RWPE1 (cell line): ENCODE data around the gene TRIAP1.
"Not testable (repeated sequence)": the region's sequence is repeated elsewhere in the genome, so short reads cannot be mapped to it uniquely, and the experiment has no call there.

Experiments used
- CTCF ChIA-PET: fragments of 350-600 bp; sonication (Branson Sonifier 250); formaldehyde crosslinking; extraction: SDS; loops from one replicate; lab custom pipeline; 2021; lab: Yijun Ruan, JAX
- POLR2A ChIA-PET: fragments of 400-600 bp; formaldehyde crosslinking; extraction: SDS; loops from one replicate; lab custom pipeline; 2020; ENCODE audit warnings: antibody characterized with exemption; ENCODE audit not compliant: low non-redundant PET; lab: Yijun Ruan, JAX
- DNase-seq: peaks from one replicate; pipeline ENCODE4 v3.0.0; 2012; ENCODE audit warnings: low spot score
- H3K27ac ChIP-seq: fragments of 450-650 bp; 2 replicates; pipeline ENCODE4 v1.5.1; 2017
- TF ChIP-seq, protein P1 (sequence below): fragments of 450-650 bp; conservative IDR thresholded peaks from 2 replicates; pipeline ENCODE4 v1.5.1; 2017; ENCODE audit warnings: low read depth, mild to moderate bottlenecking

Gene TRIAP1

DNA sequence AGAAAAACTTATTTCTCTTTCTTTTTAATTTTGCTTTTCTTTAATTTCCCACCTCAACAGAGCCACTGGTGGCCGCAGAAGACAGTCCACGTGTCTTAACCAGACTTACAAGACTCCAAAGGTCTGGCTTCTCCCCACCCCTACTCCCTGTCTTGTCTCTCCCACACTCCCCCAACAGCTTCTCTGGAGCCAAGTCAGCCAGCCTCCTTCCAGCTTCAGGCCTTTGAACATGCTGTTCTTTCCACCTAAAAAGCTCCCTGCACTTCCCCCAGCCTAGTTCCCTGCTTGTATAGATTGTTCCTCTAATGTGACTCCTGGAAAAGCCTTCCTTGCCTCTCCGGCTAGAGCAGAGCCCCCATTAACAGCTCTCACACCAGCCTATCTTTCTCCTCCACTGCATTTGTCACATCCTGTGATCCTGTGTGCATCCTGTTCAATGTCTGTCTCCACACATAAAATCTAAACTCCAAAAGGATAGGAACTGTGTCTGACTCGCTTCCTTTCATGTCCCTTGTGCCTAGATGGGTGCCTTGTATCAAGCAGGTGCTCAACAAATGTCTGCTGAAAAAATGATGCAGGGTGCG, 42.0 kb upstream of the TRIAP1 start:
- ChIA-PET CTCF (interaction anchor here (0.6 to 0.7 kb wide), 2 partner anchors 34 to 57 kb away, joined by 3 read pairs; no protein-coding TSS in a partner anchor), POLR2A (no interaction called here)
- DNase-seq: no peak
- no peak overlapping the region for H3K27ac ChIP-seq
- TF ChIP-seq, protein P1, sequence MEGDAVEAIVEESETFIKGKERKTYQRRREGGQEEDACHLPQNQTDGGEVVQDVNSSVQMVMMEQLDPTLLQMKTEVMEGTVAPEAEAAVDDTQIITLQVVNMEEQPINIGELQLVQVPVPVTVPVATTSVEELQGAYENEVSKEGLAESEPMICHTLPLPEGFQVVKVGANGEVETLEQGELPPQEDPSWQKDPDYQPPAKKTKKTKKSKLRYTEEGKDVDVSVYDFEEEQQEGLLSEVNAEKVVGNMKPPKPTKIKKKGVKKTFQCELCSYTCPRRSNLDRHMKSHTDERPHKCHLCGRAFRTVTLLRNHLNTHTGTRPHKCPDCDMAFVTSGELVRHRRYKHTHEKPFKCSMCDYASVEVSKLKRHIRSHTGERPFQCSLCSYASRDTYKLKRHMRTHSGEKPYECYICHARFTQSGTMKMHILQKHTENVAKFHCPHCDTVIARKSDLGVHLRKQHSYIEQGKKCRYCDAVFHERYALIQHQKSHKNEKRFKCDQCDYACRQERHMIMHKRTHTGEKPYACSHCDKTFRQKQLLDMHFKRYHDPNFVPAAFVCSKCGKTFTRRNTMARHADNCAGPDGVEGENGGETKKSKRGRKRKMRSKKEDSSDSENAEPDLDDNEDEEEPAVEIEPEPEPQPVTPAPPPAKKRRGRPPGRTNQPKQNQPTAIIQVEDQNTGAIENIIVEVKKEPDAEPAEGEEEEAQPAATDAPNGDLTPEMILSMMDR: no peak

DNA sequence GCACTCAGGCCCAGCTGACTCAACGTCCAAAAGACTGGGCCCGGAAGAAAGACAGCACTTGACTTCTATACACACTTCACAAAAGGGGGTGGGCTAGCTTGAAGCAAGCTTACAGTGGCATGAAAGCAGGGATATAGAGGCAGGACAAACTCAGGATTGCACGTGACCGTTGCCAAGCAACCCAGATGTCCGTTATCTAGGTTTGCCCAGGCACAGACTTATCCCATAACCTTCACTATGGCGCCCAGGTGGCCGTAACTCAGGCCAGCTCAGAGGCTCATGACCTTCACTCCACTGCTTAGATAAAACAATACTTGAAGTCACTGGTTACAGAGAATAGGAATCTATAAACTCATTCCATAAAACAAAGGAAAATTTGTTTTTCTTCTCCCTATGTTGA, 41.4 kb upstream of the TRIAP1 start:
- DNase-seq, POLR2A ChIA-PET, H3K27ac ChIP-seq: not testable (repeated sequence)
- CTCF ChIA-PET: interaction anchor here (0.6 to 0.7 kb wide), 2 partner anchors 34 to 57 kb away, joined by 3 read pairs; no protein-coding TSS in a partner anchor

DNA sequence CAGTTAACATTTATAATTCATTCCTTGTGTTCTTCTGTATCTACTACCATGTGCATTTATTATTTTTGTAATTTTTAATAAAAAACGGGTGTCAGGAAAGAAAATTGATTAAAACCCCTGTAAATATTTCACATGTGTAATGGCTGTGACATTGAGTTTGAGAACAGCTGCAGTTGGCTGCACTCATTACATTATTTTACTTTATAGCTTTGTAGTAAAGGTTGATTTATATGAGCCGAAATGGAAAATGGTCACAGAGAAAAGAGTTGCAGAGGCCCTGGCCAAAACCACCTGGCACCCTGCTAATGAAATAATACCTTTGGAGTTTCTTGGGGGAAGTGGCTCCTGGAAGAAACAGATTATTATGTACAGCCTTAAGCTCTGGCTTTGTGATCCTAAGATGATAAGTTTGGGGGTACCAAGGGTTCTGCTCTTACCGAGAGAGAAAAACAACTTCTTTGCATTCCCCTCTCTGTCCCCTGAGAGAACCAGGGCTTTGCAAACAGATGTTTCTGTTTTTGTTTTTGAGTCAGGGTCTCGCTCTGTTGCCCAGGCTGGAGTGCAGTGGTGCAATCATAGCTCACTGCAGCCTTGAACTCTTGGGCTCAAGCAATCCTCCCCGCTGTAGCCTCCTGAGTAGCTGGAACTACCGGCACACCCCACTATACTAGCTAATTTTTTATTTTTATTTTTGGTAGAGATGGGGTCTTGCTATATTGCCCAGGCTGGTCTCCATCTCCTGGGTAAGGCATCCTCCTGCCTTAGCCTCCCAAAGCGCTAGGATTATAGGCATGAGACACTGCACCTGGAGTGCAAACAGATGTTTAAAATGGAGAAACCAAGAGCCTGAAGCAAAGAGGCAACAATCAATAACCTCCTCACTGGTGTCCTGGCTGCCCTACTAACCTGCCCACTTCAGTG, 40.0 kb upstream of the TRIAP1 start:
- TF ChIP-seq, protein P1: no peak
- ChIA-PET CTCF (interaction anchor here (1.7 kb wide), 1 partner anchor 9 kb away, joined by 5 read pairs; no protein-coding TSS in a partner anchor), POLR2A (no interaction called here)
- no peak overlapping the region for H3K27ac ChIP-seq
- no peak for DNase-seq

DNA sequence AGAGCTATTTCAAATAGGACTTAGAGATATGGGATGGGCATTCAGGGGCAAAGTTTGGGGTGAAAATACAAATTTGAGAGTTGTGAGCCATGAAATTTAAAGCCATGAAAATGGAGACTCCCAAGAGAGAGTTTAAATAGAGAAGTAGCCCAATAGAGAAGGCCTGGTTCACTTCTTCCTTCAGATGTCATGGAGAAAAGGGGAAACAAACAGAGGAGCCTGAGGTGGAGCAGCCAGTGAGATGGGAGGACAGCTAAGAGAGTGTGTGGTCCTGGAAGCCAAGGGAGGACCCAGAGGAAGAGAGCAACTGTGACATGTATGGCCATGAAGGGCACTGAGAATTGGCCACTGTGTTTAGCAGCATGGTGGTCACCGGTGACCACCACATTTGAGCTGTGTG, 37.4 kb upstream of the TRIAP1 start:
- DNase-seq: no peak
- no peak overlapping the region for H3K27ac ChIP-seq
- TF ChIP-seq, protein P1: no peak
- POLR2A ChIA-PET: interaction anchor here (0.6 kb wide), 1 partner anchor 14 kb away, joined by 3 read pairs; the partner anchor contains the start of gene SRSF9
- CTCF ChIA-PET: interaction anchor here (0.9 kb wide), 1 partner anchor 16 kb away, joined by 3 read pairs; no protein-coding TSS in a partner anchor

DNA sequence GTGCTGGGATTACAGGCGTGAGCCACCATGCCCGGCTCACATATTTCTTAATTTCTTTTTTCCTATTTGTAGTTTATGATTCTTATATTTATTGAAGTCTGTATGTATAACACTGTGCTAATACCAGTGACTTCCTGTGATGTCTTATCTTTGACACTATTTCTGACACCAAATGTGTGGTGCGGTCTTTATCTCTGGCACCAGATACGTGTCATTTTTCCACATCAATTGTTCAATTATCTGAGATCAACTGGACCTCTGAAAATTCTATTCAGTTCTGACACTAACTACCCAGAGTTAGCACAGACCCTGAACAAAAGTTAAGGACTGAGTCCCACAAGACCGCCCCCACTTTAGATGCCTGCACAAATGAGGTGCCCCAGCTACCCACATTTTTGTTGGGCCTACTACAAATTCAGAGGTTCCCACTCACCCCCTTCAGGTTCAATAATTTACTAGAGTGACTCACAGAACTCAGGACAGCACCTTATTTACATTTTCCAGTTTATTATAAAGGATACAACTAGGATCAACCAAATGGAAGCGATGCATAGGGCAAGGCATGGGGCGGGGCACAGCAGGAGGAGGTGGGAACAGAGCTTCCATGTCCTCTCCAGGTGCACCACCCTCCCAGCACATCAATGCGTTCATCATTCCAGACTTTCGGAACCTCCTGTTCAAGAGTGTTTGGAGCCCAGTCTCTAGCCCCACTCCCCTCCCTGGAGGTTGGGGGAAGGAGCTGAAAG, 35.0 kb upstream of the TRIAP1 start:
- no peak overlapping the region for H3K27ac ChIP-seq
- POLR2A ChIA-PET: no interaction called here
- DNase-seq: no peak
- CTCF ChIA-PET: no interaction called here
- TF ChIP-seq, protein P1: no peak

DNA sequence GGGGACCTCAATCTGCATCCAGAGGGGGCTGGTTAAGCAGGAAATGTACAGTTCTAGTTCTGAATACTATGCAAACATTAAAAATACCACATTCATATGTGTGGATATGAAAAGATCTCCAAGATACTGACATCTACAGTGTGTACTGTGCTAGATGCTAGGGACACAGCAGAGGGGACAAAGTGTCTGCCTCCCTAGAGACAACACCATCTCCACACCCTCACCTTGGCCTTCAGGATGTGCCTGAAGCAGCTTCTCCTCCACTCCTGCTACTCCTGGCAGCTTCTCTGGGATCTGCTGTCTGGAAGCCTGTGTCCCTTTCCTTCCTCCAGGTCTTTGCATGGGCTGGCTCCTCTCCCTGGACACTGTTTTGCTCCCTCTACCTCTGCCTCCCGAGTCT, 34.0 kb upstream of the TRIAP1 start:
- no peak overlapping the region for H3K27ac ChIP-seq
- TF ChIP-seq, protein P1: no peak
- DNase-seq: no peak
- ChIA-PET POLR2A (interaction anchor here (0.9 kb wide), 1 partner anchor 14 kb away, joined by 3 read pairs; no protein-coding TSS in a partner anchor), CTCF (interaction anchor here (0.7 to 1.3 kb wide), 2 partner anchors 10 to 168 kb away, joined by 3 to 4 read pairs; partner anchors contain the start of gene SRSF9)
